Measurements from ENCODE around the gene RNASE12.

- no peak for TF ChIP-seq NFIC (IDR thresholded peaks at IDR 0.05; ENCODE audit: borderline replicate concordance)
- no peak for TF ChIP-seq CTCF (IDR thresholded peaks at IDR 0.05)
- no peak for TF ChIP-seq MXI1 (IDR thresholded peaks at IDR 0.05; ENCODE audit: low read depth, low read length)
- TF ChIP-seq RAD21 (IDR thresholded peaks at IDR 0.05; ENCODE audit: low read length), result no peak
- no peak for TF ChIP-seq YY1 (IDR thresholded peaks at IDR 0.05; ENCODE audit: low read depth)
- TF ChIP-seq RFX5 (IDR thresholded peaks at IDR 0.05; ENCODE audit: low read length), result no peak
- TF ChIP-seq TCF12 (IDR thresholded peaks at IDR 0.05), result no peak
Observed at GRCh38 chr14:20617138-20618003, 26.2 kb upstream of the RNASE12 start.
